ENCODE measurements around the gene NCKAP1.
"Not testable (repeated sequence)": the region's sequence is repeated elsewhere in the genome, so short reads cannot be mapped to it uniquely, and the experiment has no call there.

The NCKAP1 gene

DNA sequence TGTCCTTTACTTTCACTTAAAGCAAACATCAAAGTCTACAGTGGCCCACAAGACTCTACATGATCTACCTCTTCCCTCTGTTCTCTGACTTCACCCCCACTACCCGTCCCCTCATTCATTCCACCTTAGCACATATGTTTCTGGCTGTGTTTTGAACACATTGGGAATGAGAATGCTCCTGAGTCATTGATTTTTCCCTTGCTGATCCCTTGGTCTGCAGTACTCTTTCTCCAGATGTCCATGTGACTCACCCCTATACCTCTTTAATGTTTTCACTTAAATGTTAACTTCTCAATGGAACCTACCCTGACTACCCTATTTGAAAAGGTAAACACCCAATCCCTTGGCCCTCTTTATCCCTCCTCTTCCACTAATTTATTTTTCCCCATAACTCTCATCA is 141.1 kb downstream of the NCKAP1 start:
- no peaks in the 10 kb centered on the region; the same call in 1 of the 2 replicates for H3K36me3 ChIP-seq (ENCODE audit: insufficient read depth, low read length)
- no peak overlapping the region for H3K27ac ChIP-seq
- TF ChIP-seq EZH2 (IDR thresholded peaks at IDR 0.05) (no peak), FOXP2 (optimal IDR thresholded peaks at IDR 0.05; ENCODE audit: control extremely low read depth, extremely low read length, insufficient read depth) (no peak), POLR2AphosphoS5 (IDR thresholded peaks at IDR 0.05; ENCODE audit: borderline replicate concordance, low read depth, low read length) (no peak)
- no peak overlapping the region for H3K4me3 ChIP-seq
- DNase-seq (ENCODE audit: low read depth, low spot score) = no peak
- H3K9ac ChIP-seq (ENCODE audit: insufficient read length) = no peak overlapping the region
- no peaks in the 10 kb centered on the region for H3K9me3 ChIP-seq (ENCODE audit: low read depth, low read length)

DNA sequence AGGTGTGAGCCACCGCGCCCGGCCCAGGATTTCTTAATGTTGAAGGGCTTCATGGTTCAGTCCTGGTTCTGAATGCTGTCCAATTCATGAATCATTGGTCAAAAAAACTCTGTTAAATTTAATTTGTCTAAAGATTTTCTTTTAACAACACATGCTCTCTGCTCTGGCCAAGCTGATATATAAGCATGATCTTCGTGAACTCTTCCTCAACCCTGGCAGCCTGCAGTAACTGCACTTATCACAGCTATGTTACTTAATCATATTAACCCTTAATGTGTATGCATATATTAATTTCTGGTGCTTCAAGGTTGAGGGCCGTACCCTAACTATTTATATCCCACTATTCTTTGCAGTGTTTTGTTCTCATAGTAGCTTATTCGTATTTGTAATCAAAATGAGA is 142.5 kb downstream of the NCKAP1 start:
- TF ChIP-seq POLR2AphosphoS5 (IDR thresholded peaks at IDR 0.05; ENCODE audit: borderline replicate concordance, low read depth, low read length) (no peak), FOXP2 (optimal IDR thresholded peaks at IDR 0.05; ENCODE audit: control extremely low read depth, extremely low read length, insufficient read depth) (no peak), EZH2 (IDR thresholded peaks at IDR 0.05) (no peak)
- Histone ChIP-seq H3K36me3 (ENCODE audit: insufficient read depth, low read length) (no peaks in the 10 kb centered on the region; the same call in 1 of the 2 replicates), H3K4me3 (no peak overlapping the region), H3K27ac (no peak overlapping the region), H3K9ac (ENCODE audit: insufficient read length) (no peak overlapping the region), H3K9me3 (ENCODE audit: low read depth, low read length) (no peaks in the 10 kb centered on the region)
- no peak for DNase-seq (ENCODE audit: low read depth, low spot score)

DNA sequence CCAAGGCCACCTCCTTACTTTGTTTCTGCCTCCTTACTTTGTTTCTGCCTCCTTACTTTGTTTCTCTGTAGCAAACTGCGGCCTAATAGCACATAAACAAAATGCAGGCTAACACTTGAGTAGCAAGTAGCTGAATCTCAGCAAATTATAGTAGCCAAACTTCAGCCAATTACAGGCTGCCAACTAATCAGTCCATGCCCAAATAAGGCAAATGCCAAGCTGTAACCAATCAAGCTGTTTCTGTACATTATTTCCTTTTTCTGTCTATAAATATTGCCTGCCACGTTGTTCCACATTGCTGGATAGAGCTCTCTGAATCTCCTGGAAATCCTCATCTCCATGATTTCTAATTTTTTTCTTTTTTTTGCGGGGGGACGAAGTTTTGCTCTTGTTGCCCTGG is 143.1 kb downstream of the NCKAP1 start:
- Histone ChIP-seq H3K4me3 (no peak overlapping the region), H3K9me3 (ENCODE audit: low read depth, low read length) (no peaks in the 10 kb centered on the region), H3K27ac (no peak overlapping the region), H3K36me3 (ENCODE audit: insufficient read depth, low read length) (no peaks in the 10 kb centered on the region; the same call in 1 of the 2 replicates), H3K9ac (ENCODE audit: insufficient read length) (no peak overlapping the region)
- TF ChIP-seq EZH2 (IDR thresholded peaks at IDR 0.05) (no peak), FOXP2 (optimal IDR thresholded peaks at IDR 0.05; ENCODE audit: control extremely low read depth, extremely low read length, insufficient read depth) (no peak)
- no peak for DNase-seq (ENCODE audit: low read depth, low spot score)

DNA sequence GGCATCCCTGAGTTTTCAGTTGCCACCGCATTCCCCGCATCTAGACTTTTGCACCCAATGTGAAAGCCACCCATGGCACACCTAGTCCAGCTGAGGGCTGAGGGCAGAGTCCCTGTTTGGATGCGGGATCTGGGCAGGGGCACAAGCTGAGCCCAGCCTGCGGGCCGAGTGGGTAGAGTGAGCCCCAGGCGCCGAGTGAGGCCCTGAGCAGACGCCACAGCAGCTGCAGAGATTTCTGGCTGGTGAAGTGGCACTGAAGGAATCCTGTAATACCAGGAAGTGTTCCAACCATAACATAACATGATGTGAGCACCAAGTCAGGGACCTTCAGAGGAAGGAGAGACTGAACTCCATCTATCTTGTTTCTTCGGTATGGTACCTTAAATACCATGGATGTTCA is 144.1 kb downstream of the NCKAP1 start:
- DNase-seq (ENCODE audit: low read depth, low spot score) = no peak

DNA sequence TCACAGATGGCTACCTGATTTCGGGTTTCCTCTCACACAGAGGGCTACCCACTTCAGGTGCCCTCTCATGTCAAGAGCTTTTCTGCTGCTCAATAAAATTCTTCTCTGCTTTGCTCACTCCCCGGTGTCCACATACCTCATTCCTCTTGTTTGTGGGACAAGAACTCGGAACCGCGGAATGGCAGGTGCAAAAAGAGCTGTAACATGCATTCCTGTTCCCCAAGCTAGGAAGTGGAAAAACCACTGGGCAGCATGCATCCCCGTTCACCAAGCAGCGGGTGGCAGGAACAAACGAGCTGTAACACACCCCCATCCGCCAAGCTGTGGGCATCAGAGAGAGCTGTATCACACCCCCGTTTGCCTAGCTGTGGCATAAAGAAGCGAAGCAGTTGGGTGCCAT is 144.6 kb downstream of the NCKAP1 start:
- TF ChIP-seq FOXP2 (optimal IDR thresholded peaks at IDR 0.05; ENCODE audit: control extremely low read depth, extremely low read length, insufficient read depth) = no peak
- no peak for TF ChIP-seq POLR2AphosphoS5 (IDR thresholded peaks at IDR 0.05; ENCODE audit: borderline replicate concordance, low read depth, low read length)
- TF ChIP-seq EZH2 (IDR thresholded peaks at IDR 0.05) = no peak
- H3K4me3 ChIP-seq = no peak overlapping the region
- H3K27ac ChIP-seq = no peak overlapping the region
- H3K36me3 ChIP-seq (ENCODE audit: insufficient read depth, low read length) = no peaks in the 10 kb centered on the region; the same call in 1 of the 2 replicates
- DNase-seq (ENCODE audit: low read depth, low spot score) = no peak
- H3K9me3 ChIP-seq (ENCODE audit: low read depth, low read length) = no peaks in the 10 kb centered on the region
- H3K9ac ChIP-seq (ENCODE audit: insufficient read length) = no peak overlapping the region

More for the DNA sequence above, 144.1 kb downstream of the NCKAP1 start:
- Histone ChIP-seq H3K9me3 (ENCODE audit: low read depth, low read length) (no peaks in the 10 kb centered on the region), H3K36me3 (ENCODE audit: insufficient read depth, low read length) (no peaks in the 10 kb centered on the region; the same call in 1 of the 2 replicates), H3K27ac (0 out of 2 replicates have a peak overlapping the region, but pooled peaks have one; percentile 23), H3K4me3 (no peak overlapping the region), H3K9ac (ENCODE audit: insufficient read length) (no peak overlapping the region)
- TF ChIP-seq POLR2AphosphoS5 (IDR thresholded peaks at IDR 0.05; ENCODE audit: borderline replicate concordance, low read depth, low read length) (no peak), EZH2 (IDR thresholded peaks at IDR 0.05) (no peak), FOXP2 (optimal IDR thresholded peaks at IDR 0.05; ENCODE audit: control extremely low read depth, extremely low read length, insufficient read depth) (no peak)

DNA sequence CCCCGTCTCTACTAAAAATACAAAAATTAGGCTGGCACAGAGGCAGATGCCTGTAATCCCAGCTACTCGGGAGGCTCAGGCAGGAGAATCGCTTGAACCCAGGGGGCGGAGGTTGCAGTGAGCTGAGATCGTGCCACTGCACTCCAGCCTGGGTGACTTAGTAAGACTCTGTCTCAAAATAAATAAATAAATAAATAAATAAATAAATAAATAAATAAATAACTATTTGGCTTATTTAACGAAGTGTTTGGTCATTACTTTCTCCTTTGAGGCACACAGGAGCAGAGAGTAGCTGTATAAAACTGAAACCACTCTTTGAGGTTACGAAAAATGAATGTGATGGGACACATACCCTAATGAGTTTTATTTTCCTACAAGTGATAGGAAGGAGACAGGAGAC is 145.2 kb downstream of the NCKAP1 start:
- H3K4me3 ChIP-seq; H3K9me3 ChIP-seq (ENCODE audit: low read depth, low read length); H3K27ac ChIP-seq; H3K36me3 ChIP-seq (ENCODE audit: insufficient read depth, low read length); DNase-seq (ENCODE audit: low read depth, low spot score); H3K9ac ChIP-seq (ENCODE audit: insufficient read length): not testable (repeated sequence)

DNA sequence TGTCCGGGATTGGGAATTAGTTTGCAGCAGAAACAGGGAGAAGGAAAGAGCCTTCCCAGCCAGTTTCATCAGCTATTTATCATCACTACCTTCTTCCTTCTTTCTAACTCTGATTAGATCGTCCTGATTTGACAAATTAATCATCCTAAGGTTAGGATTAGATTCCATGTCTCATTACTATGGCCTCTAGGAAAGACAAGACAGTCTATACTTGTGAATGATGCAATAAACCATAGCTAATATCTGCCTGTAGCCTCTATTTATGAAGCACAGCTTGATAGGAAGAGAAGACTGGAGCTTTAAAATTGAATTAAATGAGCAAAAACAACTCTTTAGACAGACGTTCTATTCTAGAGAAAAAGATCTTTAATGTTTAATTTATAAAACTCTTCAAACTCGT is 146.6 kb downstream of the NCKAP1 start:
- no peaks in the 10 kb centered on the region for H3K9me3 ChIP-seq (ENCODE audit: low read depth, low read length)
- peak overlapping the region; percentile 43 for H3K4me3 ChIP-seq
- peak overlapping the region; percentile 49 for H3K9ac ChIP-seq (ENCODE audit: insufficient read length)
- peak; percentile 56 for DNase-seq (ENCODE audit: low read depth, low spot score)
- TF ChIP-seq POLR2AphosphoS5 (IDR thresholded peaks at IDR 0.05; ENCODE audit: borderline replicate concordance, low read depth, low read length) (no peak; the same call in 1 of the 2 replicates), FOXP2 (optimal IDR thresholded peaks at IDR 0.05; ENCODE audit: control extremely low read depth, extremely low read length, insufficient read depth) (no peak), EZH2 (IDR thresholded peaks at IDR 0.05) (no peak)
- H3K36me3 ChIP-seq (ENCODE audit: insufficient read depth, low read length) = no peaks in the 10 kb centered on the region; the same call in 1 of the 2 replicates
- H3K27ac ChIP-seq = peak overlapping the region; percentile 81

DNA sequence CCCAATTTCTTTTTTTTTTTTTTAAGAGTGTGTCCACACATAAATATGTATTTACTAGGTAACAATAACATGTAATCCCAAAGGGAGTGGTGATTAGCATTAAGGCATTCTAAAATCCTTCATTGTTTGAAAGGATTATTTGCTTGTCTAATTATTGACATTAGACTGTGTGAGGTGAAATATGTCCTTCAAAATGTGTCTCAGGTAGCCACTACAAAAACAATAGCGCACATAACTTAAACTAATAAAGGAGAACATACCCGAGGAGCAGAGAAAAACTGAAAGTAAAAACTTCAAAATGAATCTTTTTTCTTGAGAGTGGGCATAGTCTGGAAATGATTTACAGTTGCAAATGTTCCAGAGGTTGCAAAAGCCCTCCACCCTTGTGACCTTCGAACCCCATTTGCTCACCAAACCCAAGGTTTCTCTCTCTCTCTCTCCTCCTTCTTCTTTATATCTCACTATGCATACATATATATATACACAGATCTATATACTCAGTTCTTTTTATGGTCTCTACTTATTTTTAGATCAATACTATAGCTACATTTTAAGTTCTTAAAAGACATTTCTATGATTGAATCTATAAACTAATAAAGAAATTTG is 147.4 kb downstream of the NCKAP1 start:
- Histone ChIP-seq H3K9ac (ENCODE audit: insufficient read length) (peak overlapping the region; percentile 6), H3K9me3 (ENCODE audit: low read depth, low read length) (no peaks in the 10 kb centered on the region), H3K36me3 (ENCODE audit: insufficient read depth, low read length) (no peaks in the 10 kb centered on the region; the same call in 1 of the 2 replicates), H3K27ac (peak overlapping the region; percentile 81; the same call in 1 of the 2 replicates), H3K4me3 (peak overlapping the region; percentile 43; the same call in 1 of the 2 replicates)
- no peak for DNase-seq (ENCODE audit: low read depth, low spot score)
- TF ChIP-seq POLR2AphosphoS5 (IDR thresholded peaks at IDR 0.05; ENCODE audit: borderline replicate concordance, low read depth, low read length) (no peak), EZH2 (IDR thresholded peaks at IDR 0.05) (no peak), FOXP2 (optimal IDR thresholded peaks at IDR 0.05; ENCODE audit: control extremely low read depth, extremely low read length, insufficient read depth) (no peak)

DNA sequence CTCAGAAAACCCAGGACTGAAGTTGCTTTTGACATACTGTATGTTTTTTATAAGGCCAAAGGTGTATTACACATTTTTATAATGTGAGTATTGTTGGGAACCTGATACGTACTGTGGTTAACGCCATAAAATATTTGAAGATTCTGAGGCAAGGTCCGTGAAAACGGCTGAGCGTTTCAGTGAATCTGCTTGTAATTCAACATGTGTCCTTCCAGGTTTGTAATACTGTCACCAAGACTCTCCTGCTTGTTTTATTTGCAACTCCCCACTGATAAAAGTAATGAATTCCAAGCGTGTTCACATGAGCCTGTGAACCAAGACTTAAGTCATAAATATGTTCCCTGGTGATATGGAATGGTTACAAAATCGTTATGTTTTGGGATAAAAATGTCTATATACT is 148.0 kb downstream of the NCKAP1 start:
- no peak overlapping the region for H3K27ac ChIP-seq
- no peak overlapping the region for H3K9ac ChIP-seq (ENCODE audit: insufficient read length)
- H3K36me3 ChIP-seq (ENCODE audit: insufficient read depth, low read length) = no peaks in the 10 kb centered on the region; the same call in 1 of the 2 replicates
- H3K9me3 ChIP-seq (ENCODE audit: low read depth, low read length) = no peaks in the 10 kb centered on the region
- no peak for TF ChIP-seq FOXP2 (optimal IDR thresholded peaks at IDR 0.05; ENCODE audit: control extremely low read depth, extremely low read length, insufficient read depth)
- TF ChIP-seq POLR2AphosphoS5 (IDR thresholded peaks at IDR 0.05; ENCODE audit: borderline replicate concordance, low read depth, low read length) = no peak
- no peak for TF ChIP-seq EZH2 (IDR thresholded peaks at IDR 0.05)
- no peak overlapping the region for H3K4me3 ChIP-seq
- DNase-seq (ENCODE audit: low read depth, low spot score) = no peak
